Activated CD4-positive, CD25-positive, alpha-beta regulatory T cell treated with anti-CD3 and anti-CD28 coated beads, Interleukin-2, amount 50 U/mL, for 72 hours (primary cell): ENCODE measurements around the gene RUVBL2.

Experiments
- DNase-seq: peaks from one replicate; pipeline ENCODE4 v3.0.0; 2021

Gene RUVBL2

DNA sequence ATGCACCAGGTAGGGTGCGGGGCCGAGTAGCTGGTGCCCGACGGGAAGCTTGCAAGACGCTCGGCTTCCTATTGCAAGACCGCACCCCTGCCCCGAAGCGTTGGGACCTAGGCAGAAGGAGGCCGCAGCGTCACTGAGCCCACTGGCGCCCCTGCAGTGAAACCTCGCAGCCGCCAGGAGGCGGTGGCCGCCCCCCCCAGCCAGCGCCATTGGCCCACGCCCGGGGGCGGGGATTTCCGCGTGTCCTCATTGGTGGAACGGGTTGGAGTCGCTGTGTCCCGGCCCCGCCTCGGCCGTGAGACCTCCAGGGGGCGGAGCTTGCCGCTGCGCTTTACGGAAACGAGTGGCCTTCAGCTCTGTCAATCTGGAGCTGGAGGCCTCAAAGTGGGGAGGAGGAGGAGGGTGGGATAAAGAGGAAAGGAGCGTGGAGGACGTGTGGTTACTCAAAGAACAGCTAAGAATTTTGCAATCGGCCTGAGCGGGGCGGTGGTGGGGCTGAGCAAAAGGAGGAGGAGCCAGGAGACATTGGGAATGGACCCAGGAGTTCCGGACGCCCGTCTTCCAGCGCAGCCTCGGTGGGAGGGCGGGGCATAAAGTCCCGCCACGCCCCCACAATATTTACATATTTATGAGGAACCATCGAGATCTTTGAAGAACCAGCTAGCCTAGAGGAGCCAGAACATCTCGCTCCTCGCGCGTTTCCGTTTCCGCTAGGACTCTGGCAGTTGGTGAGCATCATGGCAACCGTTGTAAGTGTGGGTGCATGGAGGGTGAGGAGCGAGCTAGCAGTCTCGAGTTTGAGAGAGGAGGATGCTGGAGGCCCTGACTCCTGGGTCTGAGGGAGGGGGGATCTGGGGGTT, at the start of gene RUVBL2, which contains the start of gene GYS1:
Gene RUVBL2 (plus strand): TSS at position 713 of the 860 bp plus-strand sequence. CDS start 25 bp downstream, at position 738.
Gene GYS1 (minus strand): TSS at position 135 of the 860 bp plus-strand sequence. CDS start 197 bp downstream, outside the sequence.
- peak; percentile 99 for DNase-seq

DNA sequence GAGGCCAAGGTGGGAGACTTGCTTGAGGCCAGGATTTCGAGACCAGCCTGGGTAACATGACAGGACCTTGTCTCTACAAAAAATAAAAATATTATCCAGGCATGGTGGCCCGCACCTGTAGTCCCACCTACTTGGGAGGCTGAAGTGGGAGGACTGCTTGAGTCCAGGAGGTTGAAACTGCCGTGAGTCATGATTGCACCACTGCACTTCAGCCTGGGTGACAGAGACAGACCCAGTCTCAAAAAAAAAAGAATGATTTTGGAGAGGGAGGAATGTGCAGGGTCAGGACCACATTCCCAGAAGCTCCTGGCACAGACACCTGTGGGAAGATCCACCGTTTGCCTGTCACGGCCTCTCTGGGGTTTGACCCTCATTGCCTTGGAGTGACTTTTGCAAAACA, 48.3 kb upstream of the RUVBL2 start:
- DNase-seq = no peak

- DNase-seq = no peak
Measured at GRCh38 chr19:48945817-48946216, 47.9 kb upstream of the RUVBL2 start.

DNA sequence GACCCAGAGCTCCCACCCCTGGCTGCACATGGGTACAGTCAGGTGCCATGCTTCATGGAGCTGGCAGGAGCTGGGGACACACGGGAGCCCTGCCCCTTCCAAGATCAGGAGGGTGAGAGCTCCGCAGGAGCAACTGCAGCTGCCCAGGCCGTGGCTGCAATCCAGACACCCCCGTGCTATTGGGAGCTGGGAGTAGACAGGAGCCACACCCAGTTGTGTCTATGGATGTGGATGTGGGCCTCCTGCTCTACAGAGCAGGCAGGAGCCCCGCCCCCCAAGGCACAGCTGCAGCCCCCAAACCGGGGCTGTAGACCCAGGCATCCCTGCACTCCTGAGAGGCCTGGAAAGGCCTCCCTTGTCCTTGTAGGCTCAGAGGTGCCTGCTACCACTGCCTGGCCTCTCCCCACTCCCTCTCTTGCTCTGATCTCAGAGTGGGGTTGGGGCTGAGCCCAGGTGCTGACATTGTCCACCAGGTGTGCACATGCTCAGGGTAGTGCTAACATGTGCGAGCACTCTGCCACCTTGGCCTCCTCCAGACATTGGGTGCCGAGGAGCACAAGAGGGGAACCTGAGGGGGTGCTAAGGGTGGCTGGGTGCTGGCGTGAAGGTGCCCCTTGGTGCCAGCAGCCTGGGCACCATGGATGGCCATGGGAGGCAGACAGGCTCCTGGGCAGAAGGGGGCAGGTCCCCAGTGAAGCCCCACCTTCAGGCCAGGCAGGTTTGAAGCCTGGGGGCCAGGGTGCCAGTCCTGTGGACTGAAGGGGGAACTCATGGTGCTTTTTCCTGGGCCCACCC, 47.0 kb upstream of the RUVBL2 start:
- DNase-seq = no peak

DNA sequence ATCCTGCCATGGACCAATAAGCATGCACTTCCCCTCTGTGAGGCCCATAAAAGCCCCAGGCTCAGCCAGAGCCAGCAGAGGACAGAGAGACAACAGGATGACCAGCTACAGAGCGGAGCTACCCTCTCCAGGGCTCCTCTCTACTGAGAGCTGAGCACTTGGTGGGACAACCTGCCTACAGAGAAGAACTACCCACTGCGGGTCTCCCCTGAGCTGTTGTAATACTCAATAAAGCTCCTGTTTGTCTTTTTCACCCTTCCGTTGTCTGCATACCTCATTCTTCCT, 46.5 kb upstream of the RUVBL2 start:
- DNase-seq = no peak

GRCh38 chr19:48950159-48950558, 43.5 kb upstream of the RUVBL2 start:
- no peak for DNase-seq

GRCh38 chr19:48950830-48951519, 42.7 kb upstream of the RUVBL2 start:
- no peak for DNase-seq

- no peak for DNase-seq
Measured at GRCh38 chr19:48953141-48953540, 40.5 kb upstream of the RUVBL2 start.

- DNase-seq = no peak
Measured at GRCh38 chr19:48953990-48954594, 39.6 kb upstream of the RUVBL2 start.

GRCh38 chr19:48954595-48955307, 38.9 kb upstream of the RUVBL2 start, which contains the start of gene BAX:
BAX (plus strand) TSS chr19:48954875; CDS start chr19:48954929, 54 bp downstream.
- peak; percentile 97 for DNase-seq

- DNase-seq = no peak
Measured at GRCh38 chr19:48955308-48955958, 38.3 kb upstream of the RUVBL2 start.

DNA sequence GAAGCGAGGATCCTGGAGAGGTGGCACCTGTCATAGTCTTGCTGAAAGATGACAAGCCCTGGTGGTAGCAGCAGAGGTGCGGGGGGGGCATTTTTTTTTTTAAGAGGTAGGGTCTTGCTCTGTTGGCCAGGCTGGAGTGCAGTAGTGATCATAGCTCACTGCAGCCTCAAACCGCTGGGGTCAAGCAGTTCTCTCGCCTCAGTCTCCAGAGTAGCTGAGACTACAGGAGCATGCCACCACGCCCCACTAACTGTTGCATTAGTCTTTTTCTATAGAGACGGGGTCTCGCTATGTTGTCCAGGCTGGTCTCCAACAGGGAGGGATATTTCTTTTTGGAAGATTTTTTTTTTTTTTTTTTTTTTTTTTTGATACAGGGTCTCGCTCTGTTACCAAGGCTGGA, 35.7 kb upstream of the RUVBL2 start:
- no peak for DNase-seq

DNA sequence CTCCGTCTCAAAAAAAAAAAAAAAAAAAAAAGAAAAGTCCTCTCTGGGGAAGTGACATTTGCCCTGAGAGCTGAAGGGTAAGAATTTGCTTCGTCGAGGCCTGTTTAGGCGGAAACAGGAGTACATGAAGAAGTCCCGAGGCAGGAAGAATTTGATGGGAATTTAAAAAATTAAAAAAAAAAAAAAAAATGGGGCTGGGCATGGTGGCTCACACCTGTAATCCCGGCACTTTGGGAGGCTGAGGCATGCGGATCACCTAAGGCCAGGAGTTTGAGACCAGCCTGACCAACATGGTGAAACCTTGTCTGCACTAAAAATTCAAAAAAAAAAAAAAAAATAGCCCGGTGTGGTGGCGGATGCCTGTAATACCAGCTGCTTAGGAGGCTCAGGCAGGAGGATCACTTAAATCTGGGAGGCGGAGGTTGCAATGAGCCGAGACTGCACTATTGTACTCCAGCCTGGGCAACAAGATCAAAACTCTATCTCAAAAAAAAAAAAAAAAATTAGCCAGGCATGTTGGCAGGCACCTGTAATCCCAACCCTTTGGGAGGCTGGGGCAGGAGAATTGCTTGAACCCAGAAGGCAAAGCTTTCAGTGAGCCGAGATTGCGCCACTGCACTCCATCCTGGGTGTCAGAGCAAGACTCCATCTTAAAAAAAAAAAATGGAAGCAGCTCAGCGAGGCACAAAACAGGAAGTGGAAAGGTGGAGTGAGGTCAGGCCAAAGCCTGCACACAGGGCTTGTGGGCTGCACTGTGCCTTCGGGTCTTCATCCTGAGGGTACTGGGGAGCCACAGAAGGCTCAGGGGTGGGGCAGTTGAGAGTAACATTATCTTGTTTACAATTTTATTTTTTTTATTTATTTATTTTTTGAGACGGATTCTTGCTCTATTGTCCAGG, 34.1 kb upstream of the RUVBL2 start:
- no peak for DNase-seq

GRCh38 chr19:48961051-48961649, 32.5 kb upstream of the RUVBL2 start:
- no peak for DNase-seq

DNA sequence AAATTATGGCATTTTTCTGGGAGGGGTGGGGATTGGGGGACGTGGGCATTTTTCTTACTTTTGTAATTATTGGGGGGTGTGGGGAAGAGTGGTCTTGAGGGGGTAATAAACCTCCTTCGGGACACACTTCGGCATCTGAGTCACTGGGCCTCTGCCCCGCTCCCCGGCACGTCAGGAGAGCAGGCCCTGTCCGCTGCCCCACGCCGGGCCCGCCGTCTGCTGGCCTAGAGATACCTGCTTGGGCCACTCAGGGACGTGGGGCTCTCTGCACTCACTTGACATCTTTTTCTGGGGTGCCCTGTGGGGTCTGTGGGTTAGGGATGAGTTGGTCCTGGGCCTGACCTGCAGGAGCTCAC, 32.0 kb upstream of the RUVBL2 start:
- no peak for DNase-seq

DNA sequence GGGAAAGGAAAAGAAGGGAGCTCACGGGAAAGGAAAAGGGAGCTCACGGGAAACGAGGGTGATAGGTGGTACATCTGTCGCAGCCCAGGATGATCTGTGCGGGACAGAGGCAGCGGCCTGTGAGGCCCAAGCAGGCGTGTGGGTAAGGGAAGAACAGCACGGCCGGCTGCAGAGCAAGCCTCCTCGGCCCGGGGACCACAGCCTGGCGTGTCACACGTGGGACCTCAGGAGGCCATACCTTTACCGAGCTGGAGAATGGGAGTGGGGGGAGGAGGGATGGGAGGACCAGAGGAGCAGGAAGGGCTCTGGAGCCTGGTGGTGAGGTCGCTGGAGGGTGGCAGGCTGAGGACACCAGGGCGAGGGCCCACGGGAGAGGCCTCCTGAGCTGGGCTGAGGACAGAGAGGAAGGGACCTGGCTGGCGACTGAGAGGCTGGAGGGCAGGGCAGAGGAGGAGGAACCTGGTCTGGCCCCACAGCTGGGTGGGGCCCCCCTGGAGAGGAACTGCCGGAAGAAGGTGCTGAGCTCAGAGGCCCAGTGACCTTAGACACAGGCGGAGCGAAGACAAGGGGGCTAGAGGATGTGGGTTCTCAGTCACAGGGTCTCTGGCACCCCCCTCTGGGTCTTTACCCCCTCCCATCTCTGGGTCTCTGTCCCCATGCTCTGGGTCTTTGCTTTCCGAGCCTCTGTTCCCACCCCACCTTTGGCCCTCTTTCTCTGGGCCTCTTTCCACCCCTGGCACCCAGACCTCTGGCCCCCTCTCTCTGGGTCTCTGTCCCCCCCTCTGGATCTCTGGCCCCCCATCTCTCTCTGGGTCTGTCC, 31.4 kb upstream of the RUVBL2 start:
- DNase-seq = peak; percentile 48

GRCh38 chr19:48962849-48963165, 30.9 kb upstream of the RUVBL2 start:
- no peak for DNase-seq

DNA sequence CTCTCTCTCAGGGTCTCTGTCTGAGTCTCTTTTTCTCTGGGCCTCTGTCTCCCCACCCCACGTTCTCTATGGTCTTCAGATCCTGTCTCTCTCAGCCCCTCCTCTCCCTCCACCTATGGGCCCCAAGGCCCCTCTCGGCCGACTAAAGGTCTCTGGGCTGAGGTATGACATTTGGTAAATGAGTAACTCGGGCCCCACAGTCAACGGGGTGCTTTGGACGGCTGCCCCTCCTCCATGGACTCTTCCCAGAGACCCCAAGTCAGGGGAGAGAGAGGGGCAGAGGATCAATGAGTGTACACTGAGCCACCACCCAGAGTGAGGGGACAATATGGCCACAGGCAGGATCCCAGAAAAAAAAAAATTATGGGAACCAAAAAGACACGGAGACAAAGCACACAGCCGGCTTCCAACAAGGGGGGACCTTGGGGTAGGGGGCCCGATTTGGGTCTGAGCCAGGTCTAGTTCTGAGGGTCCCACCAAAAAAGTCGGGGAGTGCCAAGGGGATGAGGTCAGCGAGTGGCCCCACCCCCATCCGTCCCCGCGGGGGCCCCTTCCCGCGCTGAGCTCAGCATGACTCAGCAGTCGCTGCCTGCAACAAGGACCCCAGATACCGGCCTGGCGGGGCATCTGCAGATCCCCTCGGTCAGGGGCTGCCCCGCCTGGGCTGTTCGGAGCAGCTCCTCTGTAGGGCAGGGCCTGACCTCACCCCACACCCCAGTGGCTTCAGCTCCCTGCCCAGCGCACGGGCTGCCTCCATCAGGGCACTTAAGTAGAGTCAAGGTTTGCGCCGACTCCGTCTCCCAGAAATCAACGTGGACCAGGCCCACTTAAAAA, 30.1 kb upstream of the RUVBL2 start:
- peak; percentile 72 for DNase-seq
